ENCODE data around the gene APH1B.

DNA sequence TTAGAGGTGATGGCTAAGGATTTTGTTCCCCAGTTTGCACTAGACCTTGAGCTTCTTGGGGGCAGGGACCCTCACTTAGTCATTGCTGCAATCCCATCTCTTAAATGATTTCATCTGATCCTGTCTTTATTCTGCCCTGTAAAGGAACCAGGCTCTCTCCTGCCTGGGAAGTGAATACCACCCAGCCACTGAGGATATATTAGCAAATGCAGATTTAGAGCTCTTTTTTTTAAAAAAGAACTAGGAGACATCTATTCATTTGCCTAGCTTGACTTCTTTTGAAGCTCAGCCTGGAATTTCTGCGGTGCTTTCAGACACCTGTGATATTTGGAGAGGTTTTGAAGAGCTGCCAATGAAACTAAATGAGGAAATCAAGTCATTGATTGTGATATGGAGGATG, 62.4 kb downstream of the APH1B start:
- no peak for TF ChIP-seq ZNF232 (CRISPR knock-in tag; IDR thresholded peaks at IDR 0.05)
- TF ChIP-seq, protein P1, sequence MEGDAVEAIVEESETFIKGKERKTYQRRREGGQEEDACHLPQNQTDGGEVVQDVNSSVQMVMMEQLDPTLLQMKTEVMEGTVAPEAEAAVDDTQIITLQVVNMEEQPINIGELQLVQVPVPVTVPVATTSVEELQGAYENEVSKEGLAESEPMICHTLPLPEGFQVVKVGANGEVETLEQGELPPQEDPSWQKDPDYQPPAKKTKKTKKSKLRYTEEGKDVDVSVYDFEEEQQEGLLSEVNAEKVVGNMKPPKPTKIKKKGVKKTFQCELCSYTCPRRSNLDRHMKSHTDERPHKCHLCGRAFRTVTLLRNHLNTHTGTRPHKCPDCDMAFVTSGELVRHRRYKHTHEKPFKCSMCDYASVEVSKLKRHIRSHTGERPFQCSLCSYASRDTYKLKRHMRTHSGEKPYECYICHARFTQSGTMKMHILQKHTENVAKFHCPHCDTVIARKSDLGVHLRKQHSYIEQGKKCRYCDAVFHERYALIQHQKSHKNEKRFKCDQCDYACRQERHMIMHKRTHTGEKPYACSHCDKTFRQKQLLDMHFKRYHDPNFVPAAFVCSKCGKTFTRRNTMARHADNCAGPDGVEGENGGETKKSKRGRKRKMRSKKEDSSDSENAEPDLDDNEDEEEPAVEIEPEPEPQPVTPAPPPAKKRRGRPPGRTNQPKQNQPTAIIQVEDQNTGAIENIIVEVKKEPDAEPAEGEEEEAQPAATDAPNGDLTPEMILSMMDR (IDR thresholded peaks at IDR 0.05 in 2 of 3, conservative IDR thresholded peaks at IDR 0.05 in 1 of 3; ENCODE audit: insufficient read depth in 2 of 3, low read depth in 1 of 3, low read length in 3 of 3): no peak
- no peak for TF ChIP-seq NFIC (IDR thresholded peaks at IDR 0.05)
- TF ChIP-seq RB1 (IDR thresholded peaks at IDR 0.05; ENCODE audit: low read depth): no peak
